ENCODE results near the gene ZNF431. TPM values are rescaled to one million over a fixed set of nuclear protein-coding genes. Genes with fewer than 3 reads are reported as not detected.

The ZNF431 gene
- total and polyA plus RNA-seq, 2 donors (not counting 1 experiment from before 2014, with no cell fraction given), result 19.8 to 40.7 TPM

DNA sequence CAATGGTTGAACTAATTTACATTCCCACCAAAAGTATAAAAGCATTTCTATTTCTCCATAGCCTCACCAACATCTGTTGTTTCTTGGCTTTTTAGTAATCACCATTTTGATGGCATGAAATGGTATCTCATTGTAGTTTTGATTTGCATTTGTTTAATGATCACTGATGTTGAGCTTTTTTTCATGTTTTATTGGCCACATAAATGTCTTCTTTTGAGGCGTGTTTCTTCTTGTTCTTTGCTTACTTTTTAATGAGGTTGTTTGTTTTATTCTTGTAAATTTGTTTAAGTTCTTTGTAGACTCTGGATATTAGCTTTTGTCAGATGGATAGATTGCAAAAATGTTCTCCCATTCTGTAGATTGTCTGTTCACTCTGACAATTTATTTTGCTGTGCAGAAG is 31.7 kb upstream of the ZNF431 start:
- Mint-ChIP-seq H3K4me3 (no peak overlapping the region), H3K27ac (no peak overlapping the region), H3K9me3 (ENCODE audit: insufficient read depth) (peaks cover 11% of the 10 kb centered on the region), H3K27me3 (no peaks in the 10 kb centered on the region), H3K4me1 (no peaks in the 10 kb centered on the region)
- no peak overlapping the region for H3K9ac ChIP-seq (ENCODE audit: low read length)
- intact Hi-C loops (cut with micrococcal nuclease), result no loop called here
- no peak overlapping the region for H2AFZ ChIP-seq (ENCODE audit: insufficient read depth, low read depth, low read length, poor library complexity, severe bottlenecking)
- ChIA-PET CTCF (no interaction called here), POLR2A (no interaction called here)
- no peak overlapping the region for H3K27ac ChIP-seq (ENCODE audit: low read length in 2 of 2)
- TF ChIP-seq EZH2 (IDR thresholded peaks at IDR 0.05; ENCODE audit: borderline replicate concordance, insufficient read depth, low read depth, low read length, poor library complexity, severe bottlenecking), result no peak
- TF ChIP-seq, protein P1, sequence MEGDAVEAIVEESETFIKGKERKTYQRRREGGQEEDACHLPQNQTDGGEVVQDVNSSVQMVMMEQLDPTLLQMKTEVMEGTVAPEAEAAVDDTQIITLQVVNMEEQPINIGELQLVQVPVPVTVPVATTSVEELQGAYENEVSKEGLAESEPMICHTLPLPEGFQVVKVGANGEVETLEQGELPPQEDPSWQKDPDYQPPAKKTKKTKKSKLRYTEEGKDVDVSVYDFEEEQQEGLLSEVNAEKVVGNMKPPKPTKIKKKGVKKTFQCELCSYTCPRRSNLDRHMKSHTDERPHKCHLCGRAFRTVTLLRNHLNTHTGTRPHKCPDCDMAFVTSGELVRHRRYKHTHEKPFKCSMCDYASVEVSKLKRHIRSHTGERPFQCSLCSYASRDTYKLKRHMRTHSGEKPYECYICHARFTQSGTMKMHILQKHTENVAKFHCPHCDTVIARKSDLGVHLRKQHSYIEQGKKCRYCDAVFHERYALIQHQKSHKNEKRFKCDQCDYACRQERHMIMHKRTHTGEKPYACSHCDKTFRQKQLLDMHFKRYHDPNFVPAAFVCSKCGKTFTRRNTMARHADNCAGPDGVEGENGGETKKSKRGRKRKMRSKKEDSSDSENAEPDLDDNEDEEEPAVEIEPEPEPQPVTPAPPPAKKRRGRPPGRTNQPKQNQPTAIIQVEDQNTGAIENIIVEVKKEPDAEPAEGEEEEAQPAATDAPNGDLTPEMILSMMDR (IDR thresholded peaks at IDR 0.05), result no peak
- H3K4me2 ChIP-seq (replicated peaks; ENCODE audit: low read depth, low read length, poor library complexity, severe bottlenecking), result no peak overlapping the region
- WGBS (ENCODE audit: insufficient coverage), result no CpG with 5 or more reads among the region's 1 CpG
- no peaks in the 10 kb centered on the region for H4K20me1 ChIP-seq (ENCODE audit: control insufficient read depth, insufficient read depth, low read length, poor library complexity, severe bottlenecking)
- ATAC-seq (ENCODE audit: low read depth) (no peak), DNase-seq (no peak)
- H3K4me3 ChIP-seq (ENCODE audit: control extremely low read depth in 1 of 5, extremely low read depth in 1 of 5, insufficient read depth in 1 of 5, low read depth in 2 of 5, low read length in 4 of 5), result no peak overlapping the region
- peaks cover 2% of the 10 kb centered on the region for H3K79me2 ChIP-seq (ENCODE audit: control insufficient read depth, insufficient read depth, low read length)
- H3K36me3 ChIP-seq (replicated peaks in 1 of 2; ENCODE audit: control extremely low read depth in 1 of 2, control insufficient read depth in 1 of 2, extremely low read depth in 1 of 2, insufficient read depth in 2 of 2, low read length in 1 of 2), result no peaks in the 10 kb centered on the region
- no peaks in the 10 kb centered on the region for H3K27me3 ChIP-seq (replicated peaks in 1 of 4; ENCODE audit: control extremely low read depth in 1 of 4, control insufficient read depth in 3 of 4, insufficient read depth in 4 of 4, low read length in 3 of 4)
- no peaks in the 10 kb centered on the region for H3K4me1 ChIP-seq (ENCODE audit: control insufficient read depth in 2 of 2, insufficient read depth in 2 of 2, low read length in 2 of 2)
- H3K9me3 ChIP-seq (ENCODE audit: control extremely low read depth in 1 of 3, control insufficient read depth in 2 of 3, insufficient read depth in 1 of 3, low read length in 2 of 3), result peaks cover 3 to 24% (median 3%) of the 10 kb centered on the region in 3 donors

DNA sequence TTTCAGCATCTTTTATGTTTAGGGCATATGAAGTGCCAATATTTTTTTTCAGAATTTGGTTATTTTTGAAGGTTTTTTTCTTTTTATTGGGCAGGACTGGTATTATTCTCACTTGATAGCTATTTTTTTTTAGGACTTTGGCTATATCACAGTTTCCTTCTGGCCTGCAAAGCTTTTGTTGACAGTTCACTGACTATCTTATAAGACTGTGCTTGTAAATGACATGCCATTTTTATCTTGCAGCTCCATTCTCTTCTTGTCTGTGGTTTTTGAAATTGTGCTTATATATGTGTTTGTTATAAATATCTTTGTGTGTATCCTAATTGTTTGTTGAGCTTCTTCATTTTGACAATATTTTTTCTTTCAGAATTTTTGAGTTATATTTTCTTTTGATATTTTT is 26.4 kb upstream of the ZNF431 start:
- H3K9ac ChIP-seq (ENCODE audit: low read length), result no peak overlapping the region
- H3K27me3 ChIP-seq (replicated peaks in 1 of 4; ENCODE audit: control extremely low read depth in 1 of 4, control insufficient read depth in 3 of 4, insufficient read depth in 4 of 4, low read length in 3 of 4), result no peaks in the 10 kb centered on the region
- POLR2A ChIA-PET, result no interaction called here
- no peak overlapping the region for H3K27ac Mint-ChIP-seq
- H3K27me3 Mint-ChIP-seq, result no peaks in the 10 kb centered on the region
- no peak overlapping the region for H2AFZ ChIP-seq (ENCODE audit: insufficient read depth, low read depth, low read length, poor library complexity, severe bottlenecking)
- no peak overlapping the region for H3K4me2 ChIP-seq (replicated peaks; ENCODE audit: low read depth, low read length, poor library complexity, severe bottlenecking)
- no peak overlapping the region for H3K4me3 ChIP-seq (ENCODE audit: control extremely low read depth in 1 of 5, extremely low read depth in 1 of 5, insufficient read depth in 1 of 5, low read depth in 2 of 5, low read length in 4 of 5)
- H3K9me3 Mint-ChIP-seq (ENCODE audit: insufficient read depth), result peaks cover 13% of the 10 kb centered on the region
- TF ChIP-seq, protein P1 (IDR thresholded peaks at IDR 0.05), result no peak
- no peak for TF ChIP-seq EZH2 (IDR thresholded peaks at IDR 0.05; ENCODE audit: borderline replicate concordance, insufficient read depth, low read depth, low read length, poor library complexity, severe bottlenecking)
- H3K27ac ChIP-seq (ENCODE audit: low read length in 2 of 2), result no peak overlapping the region
- H3K4me1 ChIP-seq (ENCODE audit: control insufficient read depth in 2 of 2, insufficient read depth in 2 of 2, low read length in 2 of 2), result no peaks in the 10 kb centered on the region
- H3K4me3 Mint-ChIP-seq, result no peak overlapping the region
- ATAC-seq (ENCODE audit: low read depth) (no peak), DNase-seq (no peak)
- H3K9me3 ChIP-seq (ENCODE audit: control extremely low read depth in 1 of 3, control insufficient read depth in 2 of 3, insufficient read depth in 1 of 3, low read length in 2 of 3), result peaks cover 5 to 20% (median 11%) of the 10 kb centered on the region in 3 donors
- no peaks in the 10 kb centered on the region for H3K4me1 Mint-ChIP-seq
- no peaks in the 10 kb centered on the region for H4K20me1 ChIP-seq (ENCODE audit: control insufficient read depth, insufficient read depth, low read length, poor library complexity, severe bottlenecking)
- H3K36me3 ChIP-seq (replicated peaks in 1 of 2; ENCODE audit: control extremely low read depth in 1 of 2, control insufficient read depth in 1 of 2, extremely low read depth in 1 of 2, insufficient read depth in 2 of 2, low read length in 1 of 2), result peaks cover 2 to 10% of the 10 kb centered on the region in 2 experiments
- intact Hi-C loops (cut with micrococcal nuclease), result no loop called here
- peaks cover 2% of the 10 kb centered on the region for H3K79me2 ChIP-seq (ENCODE audit: control insufficient read depth, insufficient read depth, low read length)
- CTCF ChIA-PET, result interaction anchor here (1.1 kb wide), 1 partner anchor 8 kb away, joined by 3 read pairs; no protein-coding TSS in a partner anchor
